ENCODE data around the gene TRAPPC10.

Gene TRAPPC10

DNA sequence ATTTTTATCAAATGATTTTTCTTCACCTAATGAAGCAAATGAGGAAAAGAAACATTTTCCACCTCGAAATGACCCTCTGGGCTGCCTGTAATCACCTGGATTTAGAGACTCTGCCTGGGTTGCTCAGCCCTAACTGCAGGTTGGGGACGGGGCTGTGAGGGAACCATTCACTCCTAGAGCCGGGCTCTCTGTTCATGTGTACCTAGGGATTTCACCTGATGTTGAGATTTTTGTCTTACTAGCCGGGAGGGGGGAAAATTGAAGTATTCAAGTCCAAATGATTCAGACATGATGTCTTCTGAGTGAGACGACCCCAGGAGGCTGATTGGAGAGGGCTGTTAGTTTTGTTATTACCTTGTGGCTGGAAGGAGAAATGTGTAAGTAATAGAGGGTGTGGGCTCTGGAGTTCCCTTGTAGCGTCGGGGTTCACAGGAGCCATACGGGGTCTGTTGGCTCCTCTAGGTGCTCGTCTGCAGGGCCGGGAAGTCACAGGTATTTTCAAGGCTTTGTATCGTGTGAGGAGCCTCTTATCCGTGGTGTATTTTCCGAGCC, 52.8 kb downstream of the TRAPPC10 start:
- no peak for DNase-seq (ENCODE audit: low read depth in 3 of 3, low spot score in 1 of 3)

DNA sequence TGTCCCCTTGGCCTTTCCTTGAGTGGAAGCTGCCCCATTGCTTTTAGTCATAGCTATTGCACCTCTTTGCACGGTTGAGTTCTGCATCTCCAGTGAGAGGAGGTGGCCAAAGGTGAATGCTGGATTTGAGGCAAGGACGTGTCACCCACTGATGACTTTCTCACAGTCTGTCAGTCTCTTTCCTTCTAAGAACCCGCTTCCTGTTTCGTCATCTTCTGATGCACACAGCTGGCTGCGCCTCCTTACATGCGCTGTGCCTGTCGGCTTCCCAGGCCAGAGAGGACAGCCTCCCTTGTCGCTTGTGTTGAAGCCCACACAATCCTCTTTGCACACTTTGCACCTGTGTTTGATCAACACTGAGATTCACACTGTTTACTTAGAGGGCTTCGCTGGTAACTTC, 53.3 kb downstream of the TRAPPC10 start:
- peak; percentile 44 to 59 (median 54) for DNase-seq (ENCODE audit: low read depth in 3 of 3, low spot score in 1 of 3)

DNA sequence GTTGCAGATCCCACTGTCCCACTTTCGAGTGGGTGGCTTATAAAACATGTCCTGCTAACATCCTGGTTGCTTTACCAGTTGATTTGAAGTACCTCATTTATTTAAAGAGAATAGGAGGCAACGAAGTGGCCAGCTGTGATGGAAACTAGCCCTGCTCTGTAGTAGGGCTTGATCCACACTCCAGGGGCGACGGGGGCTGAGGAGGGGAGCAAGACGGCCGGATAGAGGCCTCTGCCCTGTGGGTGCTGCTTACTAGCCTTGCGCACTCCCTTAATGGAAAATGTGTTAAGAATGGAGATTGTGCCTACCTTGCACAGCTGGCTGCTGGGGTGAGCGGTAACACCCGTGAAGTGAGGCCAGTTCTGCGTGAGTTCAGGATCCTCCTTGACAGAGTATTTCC, 54.0 kb downstream of the TRAPPC10 start:
- DNase-seq (ENCODE audit: low read depth in 3 of 3, low spot score in 1 of 3) = no peak

DNA sequence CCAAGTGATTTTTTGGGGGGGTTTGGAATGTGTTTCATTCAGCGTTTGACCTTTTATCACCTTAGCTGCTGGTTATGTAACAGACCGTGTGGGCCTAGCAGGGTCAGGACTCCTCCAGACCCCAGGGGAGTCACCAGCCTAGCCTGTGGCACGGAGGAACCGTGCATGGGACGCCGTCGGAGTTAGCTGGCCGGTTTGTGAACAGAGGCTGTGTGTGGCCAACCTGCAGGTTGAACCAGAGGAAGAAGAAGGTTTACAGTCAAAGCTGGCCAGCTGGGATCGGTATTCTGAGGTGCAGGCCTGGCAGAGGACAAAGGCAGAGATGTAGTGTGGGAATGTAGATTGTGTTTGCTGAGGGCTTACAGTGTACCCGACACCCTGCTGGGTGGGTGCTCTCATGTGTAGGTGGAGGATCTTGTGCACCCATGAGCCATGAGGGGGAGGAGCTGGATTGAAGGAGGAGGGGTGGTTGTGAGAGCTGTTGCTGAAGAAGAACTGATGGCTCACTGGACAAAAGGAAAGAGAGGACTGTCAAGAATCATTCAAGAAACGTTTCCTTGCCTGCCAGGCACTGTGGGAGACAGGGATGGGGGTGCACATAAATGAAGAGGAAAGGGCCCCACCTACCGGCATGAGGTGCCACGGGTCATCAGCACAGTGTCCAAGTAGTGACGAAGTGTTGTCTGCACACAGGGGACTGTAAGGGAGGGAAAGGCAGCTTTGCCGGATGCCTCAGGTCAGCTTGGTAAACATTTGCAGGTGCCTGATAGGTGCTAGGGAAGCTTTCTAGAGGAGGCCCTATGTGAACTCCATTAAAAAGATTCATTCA, 55.1 kb downstream of the TRAPPC10 start:
- no peak for DNase-seq (ENCODE audit: low read depth in 3 of 3, low spot score in 1 of 3)

DNA sequence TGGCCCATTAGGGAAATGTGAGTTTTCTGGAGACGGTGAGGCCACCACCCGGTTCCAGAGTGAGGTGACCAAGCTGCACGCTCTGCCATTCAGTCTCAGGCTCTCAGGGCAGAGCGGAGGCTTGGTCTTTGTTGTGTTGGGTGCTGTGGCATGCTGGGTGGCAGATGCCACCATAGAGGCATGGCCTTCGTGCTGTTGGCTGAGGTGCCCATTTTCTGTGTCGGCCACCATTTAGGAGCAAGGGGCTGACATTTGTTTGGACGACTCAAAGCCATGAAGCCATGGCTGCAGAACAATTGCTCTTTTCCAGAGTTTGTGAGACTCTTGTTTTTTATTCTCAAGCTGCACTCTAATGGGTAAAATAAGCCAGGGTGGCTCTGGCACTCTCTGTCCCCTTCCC, 58.3 kb downstream of the TRAPPC10 start:
- DNase-seq (ENCODE audit: low read depth in 3 of 3, low spot score in 1 of 3) = no peak

DNA sequence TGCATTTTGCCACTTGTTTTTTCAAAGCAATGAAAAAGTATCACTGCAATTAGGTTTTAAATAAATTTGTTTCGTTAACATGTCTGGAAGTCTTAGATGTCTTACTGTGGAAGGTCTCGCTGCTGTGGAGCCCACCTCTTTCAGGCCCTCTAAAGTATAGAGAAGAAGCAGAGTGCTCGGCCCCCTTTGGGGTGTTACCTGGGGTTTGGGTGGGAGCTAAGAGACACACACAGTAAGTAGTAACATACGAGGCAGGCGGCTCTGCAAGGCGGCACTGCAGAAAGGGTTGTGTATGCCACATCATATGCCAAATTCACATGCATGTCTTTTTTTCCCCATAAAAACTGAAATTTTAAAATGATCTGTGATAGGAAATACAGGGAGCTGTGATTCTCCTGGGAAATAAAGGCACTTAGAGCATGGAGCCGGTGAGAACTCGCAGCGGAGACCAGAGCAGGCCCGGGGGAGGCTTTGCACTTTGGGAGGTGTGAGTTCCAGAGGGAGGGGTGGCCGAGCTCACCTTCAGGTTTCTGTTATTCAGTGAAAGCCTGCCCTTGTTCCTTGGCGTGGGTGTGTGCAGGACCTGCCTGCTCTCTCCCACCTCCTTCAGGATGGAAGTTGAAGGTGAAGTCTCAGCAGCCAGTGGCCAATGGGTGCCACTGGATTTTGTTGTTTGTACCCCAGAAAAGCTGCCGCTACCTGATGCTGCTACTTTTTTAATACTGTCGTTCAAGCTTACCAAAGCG, 59.4 kb downstream of the TRAPPC10 start:
- no peak for DNase-seq (ENCODE audit: low read depth in 3 of 3, low spot score in 1 of 3)

DNA sequence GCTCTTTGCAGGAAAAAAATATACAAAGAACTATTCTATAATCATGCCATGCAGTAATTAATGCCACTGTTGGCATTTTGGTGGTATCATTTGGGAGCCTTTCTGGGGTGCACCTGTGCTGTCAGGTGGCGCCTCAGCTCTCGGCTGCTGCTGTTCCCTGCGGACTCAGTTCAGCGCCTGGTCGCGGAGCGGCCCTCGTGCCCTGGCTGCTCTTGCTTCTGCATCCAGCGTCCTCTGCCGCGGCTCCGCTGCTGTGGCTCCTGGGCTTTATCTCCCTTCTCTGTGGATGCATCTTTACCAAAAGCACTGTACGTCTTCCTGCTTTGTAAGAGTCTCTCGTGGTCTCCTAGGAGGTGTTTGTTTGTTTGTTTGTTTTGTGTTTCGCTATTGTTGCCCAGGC, 60.0 kb downstream of the TRAPPC10 start:
- no peak for DNase-seq (ENCODE audit: low read depth in 3 of 3, low spot score in 1 of 3)

DNA sequence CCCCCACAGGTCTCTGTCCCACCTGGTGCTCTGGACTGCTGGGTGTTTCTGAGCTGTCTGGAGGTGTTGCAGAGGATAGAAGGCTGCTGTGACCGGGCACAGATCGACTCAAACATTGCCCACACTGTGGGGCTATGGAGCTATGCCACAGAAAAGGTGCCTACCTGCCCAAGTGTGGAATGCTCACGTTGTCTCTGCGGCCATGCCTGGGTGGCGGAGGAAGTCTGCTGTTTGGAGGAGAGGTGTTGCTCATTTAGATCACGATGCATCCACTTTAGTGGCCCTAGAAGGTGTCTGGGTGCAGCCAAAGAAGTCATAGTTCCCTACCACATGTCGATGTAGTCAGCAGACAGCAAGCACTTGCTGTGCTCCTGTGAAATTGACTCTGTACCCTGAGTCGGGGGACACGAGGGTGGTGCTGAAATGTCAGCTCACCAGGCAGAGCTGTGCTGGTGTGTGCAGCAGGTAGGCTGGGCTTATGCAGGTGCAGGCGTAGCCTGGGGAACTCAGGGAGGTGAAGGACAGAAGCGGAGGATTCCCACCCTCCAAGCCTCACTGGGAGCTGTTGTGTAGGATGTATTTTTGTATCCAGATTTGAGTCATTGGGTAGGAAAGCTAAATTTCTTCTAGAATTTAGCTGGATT, 62.3 kb downstream of the TRAPPC10 start:
- no peak for DNase-seq (ENCODE audit: low read depth in 3 of 3, low spot score in 1 of 3)

DNA sequence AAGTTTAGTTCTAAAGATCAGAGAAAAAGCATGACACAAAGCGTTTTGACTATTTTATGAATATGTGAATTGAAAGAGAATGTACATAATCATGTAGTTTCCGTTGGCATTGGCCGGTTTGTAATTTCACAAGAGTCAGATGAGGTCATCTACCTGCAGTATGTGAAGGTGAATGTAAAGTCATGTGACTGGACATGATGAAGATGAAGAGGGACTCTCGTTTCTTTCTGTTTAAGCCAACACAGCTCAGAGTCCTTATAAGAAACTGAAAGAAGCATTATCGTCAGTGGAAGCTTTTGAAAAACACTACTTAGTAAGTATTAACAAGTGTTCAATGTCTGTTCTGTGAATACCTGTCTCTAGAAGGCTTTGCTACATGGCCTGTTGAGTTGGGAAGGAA, 64.2 kb downstream of the TRAPPC10 start:
- no peak for DNase-seq (ENCODE audit: low read depth in 3 of 3, low spot score in 1 of 3)

DNA sequence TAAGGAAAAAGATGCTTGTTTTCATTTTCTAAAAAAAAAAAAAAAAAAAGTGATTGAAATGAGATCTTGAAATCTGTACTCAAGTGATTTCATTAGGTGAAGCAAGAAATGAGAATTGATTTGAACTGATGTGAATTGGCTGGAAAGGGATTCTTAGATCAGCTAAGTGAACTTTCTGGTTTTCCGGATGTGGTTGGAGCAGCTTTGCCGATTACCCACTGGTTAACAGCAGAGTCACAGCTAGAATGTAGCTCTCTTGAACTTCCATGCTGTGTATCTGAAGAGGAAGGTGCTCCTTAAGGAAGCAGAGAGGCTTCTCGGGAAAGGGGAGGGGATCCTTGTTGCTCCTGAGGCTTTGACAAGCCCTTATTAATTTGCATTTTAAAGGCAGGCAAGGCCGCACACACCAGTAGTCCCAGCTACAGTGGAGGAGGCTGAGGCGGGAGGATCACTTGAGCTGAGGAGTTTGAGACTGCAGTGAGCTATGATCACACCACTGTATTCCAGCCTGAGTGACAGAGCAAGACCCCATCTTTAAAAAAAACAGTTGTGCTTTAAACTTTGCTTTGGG, 66.4 kb downstream of the TRAPPC10 start:
- DNase-seq (ENCODE audit: low read depth in 3 of 3, low spot score in 1 of 3) = no peak

DNA sequence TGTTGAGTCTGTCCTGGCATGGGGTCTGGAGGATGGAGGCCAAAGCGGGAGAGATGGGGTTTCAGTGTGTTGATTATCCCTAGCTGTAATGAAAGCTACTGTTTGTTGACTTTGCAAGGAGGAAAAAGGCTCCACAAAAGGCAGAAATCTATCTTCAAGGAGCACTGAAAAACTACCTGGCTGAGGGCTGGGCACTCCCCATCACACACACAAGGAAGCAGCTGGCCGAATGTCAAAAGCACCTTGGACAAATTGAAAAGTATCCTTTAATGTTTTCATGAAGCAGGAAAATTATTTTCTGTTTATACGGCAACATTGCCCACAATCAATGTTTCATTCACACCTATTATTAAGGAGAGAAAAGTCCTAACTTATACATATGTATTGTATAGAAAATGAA, 67.3 kb downstream of the TRAPPC10 start:
- no peak for DNase-seq (ENCODE audit: low read depth in 3 of 3, low spot score in 1 of 3)

DNA sequence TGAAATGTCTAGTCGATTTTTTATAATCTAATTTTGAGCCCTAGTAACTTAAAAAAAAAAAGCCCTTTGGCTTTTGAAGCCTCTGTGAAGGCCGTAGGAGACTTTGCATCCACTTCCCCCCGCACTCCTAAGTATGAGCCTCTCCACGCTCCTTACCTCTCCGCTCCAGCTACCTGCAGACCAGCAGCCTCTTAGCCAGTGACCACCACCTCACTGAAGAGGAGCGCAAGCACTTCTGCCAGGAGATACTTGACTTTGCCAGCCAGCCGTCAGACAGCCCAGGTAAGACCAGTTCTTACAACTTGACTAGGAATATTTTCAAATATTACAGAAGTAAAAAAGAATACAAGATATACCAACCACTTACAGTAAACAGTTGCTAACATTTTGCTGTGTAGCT, 67.7 kb downstream of the TRAPPC10 start:
- no peak for DNase-seq (ENCODE audit: low read depth in 3 of 3, low spot score in 1 of 3)

DNA sequence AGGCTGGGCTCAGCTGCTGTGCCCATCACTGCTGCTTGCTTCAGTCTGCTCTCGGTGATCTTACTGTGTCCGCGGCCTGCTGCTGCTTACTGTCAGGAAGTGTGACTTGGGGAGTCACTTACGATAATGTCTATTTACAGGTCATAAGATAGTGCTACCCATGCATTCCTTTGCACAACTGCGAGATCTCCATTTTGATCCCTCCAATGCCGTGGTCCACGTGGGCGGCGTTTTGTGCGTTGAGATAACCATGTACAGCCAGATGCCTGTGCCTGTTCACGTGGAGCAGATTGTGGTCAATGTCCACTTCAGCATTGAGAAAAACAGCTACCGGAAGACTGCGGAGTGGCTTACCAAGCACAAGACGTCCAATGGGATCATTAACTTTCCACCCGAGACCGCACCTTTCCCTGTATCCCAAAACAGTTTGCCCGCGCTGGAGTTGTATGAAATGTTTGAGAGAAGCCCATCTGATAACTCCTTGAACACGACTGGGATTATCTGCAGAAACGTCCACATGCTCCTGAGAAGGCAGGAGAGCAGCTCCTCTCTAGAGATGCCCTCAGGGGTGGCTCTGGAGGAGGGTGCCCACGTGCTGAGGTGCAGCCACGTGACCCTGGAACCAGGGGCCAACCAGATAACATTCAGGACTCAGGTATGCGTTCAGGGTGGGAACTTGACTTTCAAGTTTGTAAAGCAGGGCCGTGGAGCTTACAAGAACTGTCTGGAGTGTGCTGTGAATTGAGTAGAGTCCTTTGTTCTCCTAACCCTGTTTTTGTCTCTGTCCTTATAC, 70.7 kb downstream of the TRAPPC10 start:
- DNase-seq (ENCODE audit: low read depth in 3 of 3, low spot score in 1 of 3) = no peak

DNA sequence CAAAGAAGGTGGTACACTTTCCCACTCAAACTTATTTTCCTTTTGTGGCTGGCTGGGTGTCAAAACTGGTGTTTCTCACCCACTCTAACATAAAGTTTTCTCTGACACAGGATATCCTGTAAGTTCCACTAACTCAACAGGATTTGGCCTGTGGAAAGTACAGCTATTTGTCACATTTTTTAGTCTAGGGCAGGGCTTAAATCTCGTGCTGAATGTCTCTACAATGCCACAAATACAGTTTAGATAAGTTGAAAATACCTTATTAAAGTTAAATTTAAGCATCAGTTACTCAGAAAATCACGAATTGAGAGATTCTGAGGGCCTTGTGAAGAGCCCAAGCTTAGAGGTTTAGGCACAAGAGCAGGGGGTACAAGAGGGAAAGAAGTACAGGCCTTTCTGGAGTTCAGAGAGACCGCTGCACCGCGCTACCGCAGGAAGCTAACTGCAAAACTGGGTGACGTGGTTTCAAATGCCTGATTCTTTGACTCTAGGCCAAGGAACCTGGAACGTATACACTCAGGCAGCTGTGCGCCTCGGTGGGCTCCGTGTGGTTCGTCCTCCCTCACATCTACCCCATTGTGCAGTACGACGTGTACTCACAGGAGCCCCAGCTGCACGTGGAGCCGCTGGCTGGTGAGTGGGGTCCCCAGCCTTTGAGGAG, 71.7 kb downstream of the TRAPPC10 start:
- peak in 1 of 3 donors; percentile 38 for DNase-seq (ENCODE audit: low read depth in 3 of 3, low spot score in 1 of 3)

DNA sequence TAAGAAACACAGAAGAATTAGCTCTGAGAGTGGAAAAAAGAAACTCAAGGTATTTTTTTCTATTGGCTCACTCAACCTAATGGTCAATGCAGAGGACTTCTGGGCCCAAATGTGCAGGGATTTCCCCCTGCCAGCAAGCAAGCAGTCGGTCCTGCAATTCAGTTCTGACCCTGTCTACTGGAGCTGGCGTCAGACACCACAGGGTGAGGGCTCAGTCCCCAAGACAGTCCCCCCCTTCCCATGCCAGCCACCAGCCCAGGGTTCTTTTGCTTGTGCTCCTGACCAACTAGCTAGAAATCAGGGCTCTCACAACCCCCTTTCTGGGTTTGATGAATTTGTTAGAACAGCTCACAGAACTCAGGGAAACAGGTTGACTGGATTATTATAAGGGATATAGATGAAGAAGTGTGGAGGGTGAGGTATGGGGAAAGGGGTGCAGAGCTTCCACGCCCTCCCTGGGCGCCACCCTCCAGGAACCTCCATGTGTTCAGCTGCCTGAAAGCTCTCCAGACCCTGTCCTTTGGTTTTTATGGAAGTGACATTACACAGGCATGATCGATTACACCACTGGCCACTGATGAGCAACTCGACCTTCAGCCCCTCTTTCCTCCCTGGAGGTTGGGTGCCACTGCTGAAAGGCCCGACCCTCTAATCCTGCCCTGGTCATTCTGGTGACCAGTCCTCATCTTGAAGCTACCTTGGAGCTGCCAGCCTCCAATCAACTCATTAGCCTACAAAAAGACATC, 72.6 kb downstream of the TRAPPC10 start:
- no peak for DNase-seq (ENCODE audit: low read depth in 3 of 3, low spot score in 1 of 3)

DNA sequence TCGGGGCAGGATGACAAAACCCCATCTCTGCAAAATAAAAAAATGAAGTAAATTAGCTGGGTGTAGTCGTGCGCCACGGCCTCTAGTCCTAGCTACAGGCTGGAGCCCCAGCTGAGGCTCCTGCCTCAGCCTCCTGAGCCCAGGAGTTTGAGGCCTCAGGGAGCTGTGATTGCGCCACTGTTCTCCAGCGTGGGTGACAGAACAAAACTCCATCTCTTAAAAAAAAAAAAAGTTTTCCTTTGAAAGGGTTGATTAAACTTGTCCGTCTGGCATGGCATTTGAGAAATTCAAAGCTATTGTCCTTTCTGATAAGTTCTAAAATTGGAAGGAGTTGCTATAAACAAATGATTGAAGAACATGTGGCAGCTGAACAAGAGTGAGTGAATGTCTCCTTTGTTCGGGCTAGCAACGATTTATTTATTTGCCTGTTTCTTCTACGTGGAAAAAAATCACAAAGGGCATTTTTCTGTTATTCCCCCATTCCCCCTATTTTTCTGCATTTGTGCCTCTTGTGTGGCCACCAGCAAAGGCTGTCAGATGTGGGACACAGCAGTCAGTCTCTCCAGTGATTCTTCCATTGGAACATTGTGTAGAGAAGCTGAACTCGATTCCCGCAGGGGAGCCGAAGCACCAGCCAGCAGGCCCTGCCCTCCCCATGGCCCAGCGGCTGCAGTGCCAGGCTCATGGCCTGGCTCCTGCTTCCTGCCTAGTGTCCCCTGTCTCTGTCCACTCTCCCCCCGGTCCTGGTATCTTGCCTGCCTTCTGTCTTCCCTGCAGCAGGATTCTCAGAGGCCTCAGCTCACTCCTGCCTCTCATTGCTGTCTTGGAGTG, 73.6 kb downstream of the TRAPPC10 start:
- DNase-seq (ENCODE audit: low read depth in 3 of 3, low spot score in 1 of 3) = no peak

DNA sequence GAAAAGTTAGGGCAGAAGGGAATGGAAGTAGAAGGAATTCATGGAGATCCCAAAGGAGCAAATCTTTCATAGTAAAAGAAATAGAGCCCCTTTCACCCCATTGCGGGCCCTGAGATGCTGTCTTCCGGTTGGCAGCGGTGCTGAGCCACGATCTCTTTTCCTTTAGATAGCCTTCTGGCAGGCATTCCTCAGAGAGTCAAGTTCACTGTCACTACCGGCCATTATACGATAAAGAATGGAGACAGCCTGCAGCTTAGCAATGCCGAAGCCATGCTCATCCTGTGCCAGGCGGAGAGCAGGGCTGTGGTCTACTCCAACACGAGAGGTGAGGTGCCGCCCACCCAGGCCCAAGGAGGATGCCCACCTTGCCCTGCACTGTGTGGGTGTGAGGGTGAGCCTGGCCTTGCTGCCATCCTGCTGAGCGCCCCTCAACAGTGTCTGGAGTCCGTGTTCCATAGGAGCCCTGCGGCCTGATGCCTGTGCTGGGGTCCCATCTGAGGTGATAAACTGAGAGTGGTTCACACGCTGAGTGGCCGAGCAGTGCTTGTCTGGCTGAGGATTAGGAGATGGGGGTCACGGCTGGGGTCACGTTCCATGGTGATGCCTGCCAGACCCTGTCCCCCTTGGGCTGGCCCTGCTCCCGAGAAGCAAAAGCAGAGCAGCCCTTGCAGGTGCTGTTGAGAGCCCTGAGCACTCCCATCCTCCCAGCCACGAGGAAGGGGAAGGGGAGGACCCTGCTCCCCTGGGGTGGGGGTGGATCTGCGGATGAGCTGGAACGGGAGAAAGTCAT, 74.7 kb downstream of the TRAPPC10 start:
- DNase-seq (ENCODE audit: low read depth in 3 of 3, low spot score in 1 of 3) = no peak

Data from stimulated activated CD4-positive, alpha-beta T cell treated with anti-CD3 and anti-CD28 coated beads, TNF-alpha, amount 100 ng/mL, for 1 hour (primary cell).